HCT116 (cell line): ENCODE measurements around the gene ADM2. TPM values are rescaled to one million over a fixed set of nuclear protein-coding genes. Genes with fewer than 3 reads are reported as not detected.

Source experiments
- ATAC-seq: fragments of 200-7000 bp; cut with Tn5 transposase; 2 replicates; pipeline ENCODE4 v1.9.1; 2020; ENCODE audit warnings: mild to moderate bottlenecking, moderate library complexity
- BruUV-seq: library from RNA; stranded (reverse); fragments of 400-500 nt; replicated peaks from 2 replicates; lab custom pipeline; 2021; lab: Mats Ljungman, UMichigan
- CTCF ChIA-PET: fragments of 300-600 bp; sonication (Branson Sonifier 250); formaldehyde crosslinking; loops from one replicate; lab custom pipeline; 2021; ENCODE audit warnings: antibody characterized with exemption; lab: Charles Lee
- POLR2A ChIA-PET: fragments of 300-600, 350-600 bp; sonication (Branson Sonifier 250); formaldehyde crosslinking; loops from one replicate; lab custom pipeline; 2021; ENCODE audit warnings: antibody characterized with exemption; lab: Charles Lee
- RAD21 ChIA-PET, 2 experiments: fragments of 300-600 bp; sonication (Branson Sonifier 250); formaldehyde crosslinking; loops; one replicate each; lab custom pipeline; 2023; ENCODE audit warnings: low total read pairs in 2 of 2; ENCODE audit not compliant: uncharacterized antibody in 2 of 2, unreplicated experiment in 2 of 2, low non-redundant PET in 1 of 2; lab: Charles Lee
- DNase-seq: peaks from one replicate; pipeline ENCODE4 v3.0.0-alpha.2; 2010; ENCODE audit warnings: low read depth, low spot score
- H2AFZ ChIP-seq: fragments of 200-600 bp; shearing (Covaris generic), sonication (generic); 2 replicates; pipeline ENCODE4 v1.6.1; 2017; ENCODE audit warnings: low read depth, mixed run types, mixed read lengths, antibody characterized with exemption, low read length; ENCODE audit not compliant: poor library complexity, severe bottlenecking
- H3K27ac ChIP-seq: 2 replicates; pipeline ENCODE4 v1.5.1; 2012; ENCODE audit warnings: low read depth, low read length
- H3K27me3 ChIP-seq: fragments of 200-600 bp; sonication (generic); 2 replicates; pipeline ENCODE4 v1.6.1; 2016; ENCODE audit warnings: mixed run types, low read length, mixed read lengths; ENCODE audit not compliant: insufficient read depth
- H3K36me3 ChIP-seq, 2 experiments: fragments of 200-500 bp in 1 of 2; fragments of 200-600 bp in 1 of 2; sonication (Bioruptor generic) in 1 of 2; sonication (generic) in 1 of 2; 2 replicates each; pipeline versions ENCODE4 v1.5.1 to v1.6.1; 2014 to 2016; ENCODE audit warnings: low read length in 2 of 2, inconsistent platforms in 1 of 2, mixed read lengths in 1 of 2, mixed run types in 1 of 2; ENCODE audit not compliant: insufficient read depth in 2 of 2, control insufficient read depth in 1 of 2
- H3K4me1 ChIP-seq, 2 experiments: fragments of 200-600 bp in 1 of 2; sonication (generic) in 1 of 2; 2 replicates each; pipeline versions ENCODE4 v1.5.1 to v1.6.1; 2012 to 2017; ENCODE audit warnings: low read length in 2 of 2, inconsistent platforms in 1 of 2, mild to moderate bottlenecking in 1 of 2, mixed read lengths in 1 of 2, mixed run types in 1 of 2, moderate library complexity in 1 of 2; ENCODE audit not compliant: insufficient read depth in 2 of 2, control insufficient read depth in 1 of 2
- H3K4me2 ChIP-seq: fragments of 200-600 bp; sonication (generic); 2 replicates; pipeline ENCODE4 v1.6.1; 2017; ENCODE audit warnings: mixed run types, low read length, mixed read lengths
- H3K4me3 ChIP-seq, 2 experiments: fragments of 200-600 bp in 1 of 2; sonication (generic) in 1 of 2; replicated peaks in 1 of 2; 2 replicates each; pipeline ENCODE4 v1.5.1; 2011 to 2016; ENCODE audit warnings: low read length in 2 of 2, control low read depth in 1 of 2, low read depth in 1 of 2, mild to moderate bottlenecking in 1 of 2, mixed read lengths in 1 of 2, mixed run types in 1 of 2
- H3K79me2 ChIP-seq: fragments of 200-600 bp; sonication (generic); 2 replicates; pipeline ENCODE4 v1.6.1; 2017; ENCODE audit warnings: mild to moderate bottlenecking, mixed run types, low read length, moderate library complexity, mixed read lengths; ENCODE audit not compliant: insufficient read depth
- H3K9ac ChIP-seq: fragments of 200-600 bp; sonication (generic); 2 replicates; pipeline ENCODE4 v1.6.1; 2016; ENCODE audit warnings: low read length, mixed read lengths
- H3K9me2 ChIP-seq: fragments of 200-600 bp; sonication (generic), shearing (Covaris generic); 2 replicates; pipeline ENCODE4 v1.6.1; 2017; ENCODE audit warnings: mixed run types, mild to moderate bottlenecking, moderate library complexity; ENCODE audit not compliant: insufficient read depth
- H3K9me3 ChIP-seq, 2 experiments: fragments of 200-500 bp in 1 of 2; fragments of 200-600 bp in 1 of 2; sonication (Bioruptor generic) in 1 of 2; sonication (generic) in 1 of 2; 2 replicates each; pipeline ENCODE4 v1.6.1; 2014 to 2017; ENCODE audit warnings: low read length in 2 of 2, mixed read lengths in 2 of 2, inconsistent platforms in 1 of 2, low read depth in 1 of 2, mild to moderate bottlenecking in 1 of 2, mixed run types in 1 of 2, moderate library complexity in 1 of 2; ENCODE audit not compliant: control insufficient read depth in 1 of 2, insufficient read depth in 1 of 2
- H4K20me1 ChIP-seq: fragments of 200-600 bp; sonication (generic), shearing (Covaris generic); 2 replicates; pipeline ENCODE4 v1.6.1; 2017; ENCODE audit warnings: mixed run types, mild to moderate bottlenecking, moderate library complexity; ENCODE audit not compliant: insufficient read depth
- CEBPB ChIP-seq: IDR thresholded peaks from 2 replicates; pipeline ENCODE4 v1.6.1; 2012; ENCODE audit warnings: low read depth
- EZH2 ChIP-seq: fragments of 200-600 bp; sonication (generic); IDR thresholded peaks from 2 replicates; pipeline ENCODE4 v1.6.1; 2017; ENCODE audit warnings: antibody characterized with exemption, mixed run types
- EZH2phosphoT487 ChIP-seq: fragments of 200-600 bp; IDR thresholded peaks from 2 replicates; pipeline ENCODE4 v1.6.1; 2018; ENCODE audit warnings: antibody characterized with exemption, borderline replicate concordance
- JUND ChIP-seq: IDR thresholded peaks from 2 replicates; pipeline ENCODE4 v1.6.1; 2012
- POLR2AphosphoS5 ChIP-seq: IDR thresholded peaks from 2 replicates; pipeline ENCODE4 v1.6.1; 2011; ENCODE audit warnings: mild to moderate bottlenecking, low read depth, low read length, moderate library complexity
- SRF ChIP-seq: IDR thresholded peaks from 2 replicates; pipeline ENCODE4 v1.6.1; 2012; ENCODE audit warnings: low read depth
- YY1 ChIP-seq: IDR thresholded peaks from 2 replicates; pipeline ENCODE4 v1.6.1; 2011; ENCODE audit warnings: low read length, low read depth, moderate library complexity, mild to moderate bottlenecking; ENCODE audit not compliant: insufficient replicate concordance; ENCODE audit errors: extremely low read depth
- intact Hi-C: fragments of 100-400 bp; cut with micrococcal nuclease; formaldehyde crosslinking; loops from 2 replicates; pipeline ENCODE4 v1.10.0; 2022
- total RNA-seq: library from RNA; stranded (reverse); gene quantifications from one replicate; pipeline ENCODE4 v1.2.1, GENCODE V29; 2021; ENCODE audit not compliant: unreplicated experiment

ADM2 gene
- total RNA-seq, 1 experiment from 2014 or later, result 12.8 TPM

DNA sequence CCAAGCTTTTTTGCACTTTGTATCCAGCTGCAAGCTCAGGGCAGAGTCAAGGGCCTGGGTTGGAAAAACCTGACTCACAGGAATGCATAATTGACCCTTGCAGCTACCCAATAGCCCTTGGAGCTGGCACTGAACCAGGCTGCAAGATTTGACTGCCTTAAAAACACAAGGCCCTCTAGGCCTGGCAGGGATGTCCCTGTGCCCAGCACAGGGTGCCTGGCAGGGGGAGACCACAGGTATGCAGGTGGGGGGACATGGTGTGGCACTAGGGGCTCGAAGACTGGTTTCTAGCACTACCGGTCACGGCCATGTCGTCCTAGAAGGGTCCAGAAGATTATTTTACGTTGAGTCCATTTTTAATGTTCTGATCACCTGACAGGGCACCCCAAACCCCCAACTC lies 36.7 kb upstream of the ADM2 start:
- DNase-seq (peak; percentile 6), ATAC-seq (no peak)
- Histone ChIP-seq H3K27me3 (no peaks in the 10 kb centered on the region), H3K36me3 (peaks cover 3 to 8% of the 10 kb centered on the region in 2 experiments; a peak in 3 of 4 replicates), H3K9me2 (no peaks in the 10 kb centered on the region), H3K9me3 (no peaks in the 10 kb centered on the region), H2AFZ (no peak overlapping the region), H3K79me2 (no peaks in the 10 kb centered on the region), H3K4me3 (no peak overlapping the region), H4K20me1 (no peaks in the 10 kb centered on the region)
- TSS peak; percentile 31 for BruUV-seq
- ChIA-PET RAD21 (no interaction called here), CTCF (no interaction called here)
- intact Hi-C loops, result no loop called here
- TF ChIP-seq JUND, result no peak
- no peak for TF ChIP-seq SRF
- no peak for TF ChIP-seq EZH2phosphoT487
- 0 out of 2 replicates have a peak, but pooled peaks have one; percentile 13 for TF ChIP-seq POLR2AphosphoS5
- TF ChIP-seq, all 23 proteins: peak for 1
- Histone ChIP-seq H3K27ac (no peak overlapping the region), H3K4me2 (no peak overlapping the region), H3K4me1 (peaks cover 0 to 4% of the 10 kb centered on the region in 2 experiments; a peak in 2 of 4 replicates), H3K9ac (no peak overlapping the region)
- POLR2A ChIA-PET, result no interaction called here

DNA sequence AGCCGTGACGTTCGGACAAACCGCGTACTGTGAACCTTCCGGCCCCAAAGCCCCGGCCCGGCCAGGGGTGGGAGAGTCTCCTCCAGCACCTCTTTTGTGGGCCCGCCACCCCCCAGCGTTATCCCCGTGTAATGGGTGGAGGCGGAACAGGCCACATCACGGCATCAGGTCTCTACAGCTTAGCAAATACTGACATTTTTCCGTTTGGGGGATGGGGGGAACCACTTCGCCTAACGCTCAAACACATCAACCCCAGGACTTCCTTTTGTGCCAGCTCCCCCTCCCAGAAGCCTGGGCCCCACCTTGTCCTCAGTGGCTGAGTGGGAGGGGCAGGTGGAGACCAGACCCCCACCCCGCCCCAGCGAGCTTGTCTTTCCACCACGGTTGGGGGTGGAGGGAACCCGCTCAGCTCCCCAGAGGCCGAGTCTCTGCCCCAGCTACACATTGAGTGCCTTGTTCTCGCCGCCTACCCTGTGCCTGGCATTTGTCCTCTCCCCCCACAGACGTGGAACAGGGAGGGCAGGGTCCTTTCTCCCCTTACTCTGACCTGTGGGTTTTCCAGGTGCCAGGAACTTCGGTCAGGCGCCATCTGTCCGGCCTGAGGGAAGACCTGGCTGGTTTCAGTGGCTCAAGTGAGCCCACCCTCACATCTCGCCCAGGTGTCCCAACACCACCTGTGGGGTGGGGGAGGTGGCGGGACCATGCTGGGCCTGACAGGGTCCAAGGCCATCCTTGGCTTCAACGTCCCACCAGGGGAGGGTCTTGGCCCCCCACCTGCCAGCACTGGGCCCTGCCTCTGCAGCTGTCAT lies 36.1 kb upstream of the ADM2 start:
- no peaks in the 10 kb centered on the region for H3K79me2 ChIP-seq
- no peak for DNase-seq
- H3K36me3 ChIP-seq, result peaks cover 3 to 8% of the 10 kb centered on the region in 2 experiments; a peak in 3 of 4 replicates
- H3K9me2 ChIP-seq, result no peaks in the 10 kb centered on the region
- no peak overlapping the region for H3K4me3 ChIP-seq
- RAD21 ChIA-PET, result no interaction called here
- H3K27ac ChIP-seq, result no peak overlapping the region; the same call in 1 of the 2 replicates
- intact Hi-C loops, result no loop called here
- no peak overlapping the region for H3K4me2 ChIP-seq
- CTCF ChIA-PET, result no interaction called here
- no peak overlapping the region for H2AFZ ChIP-seq
- no peak; the same call in 1 of the 2 replicates for ATAC-seq
- POLR2A ChIA-PET, result no interaction called here
- no peaks in the 10 kb centered on the region for H3K9me3 ChIP-seq
- no peaks in the 10 kb centered on the region for H3K27me3 ChIP-seq
- H3K4me1 ChIP-seq, result peaks cover 0 to 4% of the 10 kb centered on the region in 2 experiments; a peak in 2 of 4 replicates
- H4K20me1 ChIP-seq, result no peaks in the 10 kb centered on the region
- H3K9ac ChIP-seq, result no peak overlapping the region
- no TSS peak for BruUV-seq
- TF ChIP-seq YY1 (no peak), EZH2 (no peak), CEBPB (no peak)
